ENCODE measurements around the gene GNG3.
"Not testable (repeated sequence)": the region's sequence is repeated elsewhere in the genome, so short reads cannot be mapped to it uniquely, and the experiment has no call there.

The GNG3 gene

DNA sequence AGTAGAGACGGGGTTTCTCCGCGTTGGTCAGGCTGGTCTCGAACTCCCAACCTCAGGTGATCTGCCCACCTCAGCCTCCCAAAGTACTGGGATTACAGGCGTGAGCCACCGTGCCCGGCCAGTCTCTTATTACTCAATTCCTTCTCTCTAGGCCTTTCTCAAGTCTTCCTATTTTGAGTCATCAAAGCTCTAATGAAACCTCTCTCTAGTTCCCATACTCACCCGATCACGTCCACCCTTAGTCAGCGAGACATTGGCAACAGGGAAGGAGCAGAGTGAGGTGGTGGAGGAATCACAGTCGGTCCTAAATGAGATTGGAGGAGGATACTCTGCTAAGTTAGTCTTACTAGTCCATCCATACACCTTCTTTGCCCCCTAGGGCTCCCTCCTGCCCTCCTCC, 5.2 kb upstream of the GNG3 start:
- Histone ChIP-seq H3K9me2 (replicated peaks; ENCODE audit: control insufficient read depth, low read length) (no peaks in the 10 kb centered on the region), H3K27ac (ENCODE audit: low read depth, low read length) (no peak overlapping the region), H3K4me3 (ENCODE audit: low read length) (no peak overlapping the region), H3K9me3 (ENCODE audit: control insufficient read depth, insufficient read depth, low read length) (no peaks in the 10 kb centered on the region), H3K4me1 (ENCODE audit: control insufficient read depth, low read length) (peaks cover 19% of the 10 kb centered on the region), H3K27me3 (ENCODE audit: control insufficient read depth, low read length) (no peaks in the 10 kb centered on the region), H3K4me2 (ENCODE audit: low read length) (no peak overlapping the region), H4K20me1 (ENCODE audit: control insufficient read depth, insufficient read depth, low read depth, low read length) (no peaks in the 10 kb centered on the region), H3F3A (ENCODE audit: control insufficient read depth, insufficient read depth) (peaks cover 7% of the 10 kb centered on the region; the same call in 1 of the 2 replicates), H3K79me2 (ENCODE audit: control insufficient read depth, low read length) (peaks cover 9% of the 10 kb centered on the region), H3K36me3 (ENCODE audit: control insufficient read depth, low read length) (peaks cover 28% of the 10 kb centered on the region)
- TF ChIP-seq, protein P1, sequence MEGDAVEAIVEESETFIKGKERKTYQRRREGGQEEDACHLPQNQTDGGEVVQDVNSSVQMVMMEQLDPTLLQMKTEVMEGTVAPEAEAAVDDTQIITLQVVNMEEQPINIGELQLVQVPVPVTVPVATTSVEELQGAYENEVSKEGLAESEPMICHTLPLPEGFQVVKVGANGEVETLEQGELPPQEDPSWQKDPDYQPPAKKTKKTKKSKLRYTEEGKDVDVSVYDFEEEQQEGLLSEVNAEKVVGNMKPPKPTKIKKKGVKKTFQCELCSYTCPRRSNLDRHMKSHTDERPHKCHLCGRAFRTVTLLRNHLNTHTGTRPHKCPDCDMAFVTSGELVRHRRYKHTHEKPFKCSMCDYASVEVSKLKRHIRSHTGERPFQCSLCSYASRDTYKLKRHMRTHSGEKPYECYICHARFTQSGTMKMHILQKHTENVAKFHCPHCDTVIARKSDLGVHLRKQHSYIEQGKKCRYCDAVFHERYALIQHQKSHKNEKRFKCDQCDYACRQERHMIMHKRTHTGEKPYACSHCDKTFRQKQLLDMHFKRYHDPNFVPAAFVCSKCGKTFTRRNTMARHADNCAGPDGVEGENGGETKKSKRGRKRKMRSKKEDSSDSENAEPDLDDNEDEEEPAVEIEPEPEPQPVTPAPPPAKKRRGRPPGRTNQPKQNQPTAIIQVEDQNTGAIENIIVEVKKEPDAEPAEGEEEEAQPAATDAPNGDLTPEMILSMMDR (IDR thresholded peaks at IDR 0.05; ENCODE audit: low read depth, low read length, poor library complexity, severe bottlenecking) = no peak
- no peak for TF ChIP-seq EZH2phosphoT487 (IDR thresholded peaks at IDR 0.05; ENCODE audit: borderline replicate concordance, low read length)

DNA sequence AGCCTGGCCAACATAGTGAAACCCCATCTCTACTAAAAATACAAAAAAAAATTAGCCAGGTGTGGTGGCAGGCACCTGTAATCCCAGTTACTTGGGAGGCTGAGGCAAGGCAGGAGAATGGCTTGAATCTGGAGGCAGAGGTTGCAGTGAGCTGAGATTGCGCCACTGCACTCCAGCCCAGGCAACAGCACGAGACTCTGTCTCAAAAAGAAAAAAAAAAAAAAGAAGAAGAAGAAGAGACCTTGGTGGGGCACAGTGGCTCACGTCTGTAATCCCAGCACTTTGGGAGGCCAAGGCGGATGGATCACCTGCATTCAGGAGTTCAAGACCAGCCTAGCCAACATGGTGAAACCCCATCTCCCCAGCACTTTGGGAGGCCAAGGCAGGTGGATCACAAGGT, 3.6 kb upstream of the GNG3 start:
- not testable (repeated sequence) for H3K4me2 ChIP-seq (ENCODE audit: low read length); H3K9me3 ChIP-seq (ENCODE audit: control insufficient read depth, insufficient read depth, low read length); H3K4me3 ChIP-seq (ENCODE audit: low read length); H3F3A ChIP-seq (ENCODE audit: control insufficient read depth, insufficient read depth); H4K20me1 ChIP-seq (ENCODE audit: control insufficient read depth, insufficient read depth, low read depth, low read length); H3K27ac ChIP-seq (ENCODE audit: low read depth, low read length); H3K27me3 ChIP-seq (ENCODE audit: control insufficient read depth, low read length); H3K9me2 ChIP-seq (replicated peaks; ENCODE audit: control insufficient read depth, low read length)
- H3K79me2 ChIP-seq (ENCODE audit: control insufficient read depth, low read length) = peaks cover 18% of the 10 kb centered on the region
- peaks cover 35% of the 10 kb centered on the region for H3K36me3 ChIP-seq (ENCODE audit: control insufficient read depth, low read length)
- peaks cover 36% of the 10 kb centered on the region for H3K4me1 ChIP-seq (ENCODE audit: control insufficient read depth, low read length)

DNA sequence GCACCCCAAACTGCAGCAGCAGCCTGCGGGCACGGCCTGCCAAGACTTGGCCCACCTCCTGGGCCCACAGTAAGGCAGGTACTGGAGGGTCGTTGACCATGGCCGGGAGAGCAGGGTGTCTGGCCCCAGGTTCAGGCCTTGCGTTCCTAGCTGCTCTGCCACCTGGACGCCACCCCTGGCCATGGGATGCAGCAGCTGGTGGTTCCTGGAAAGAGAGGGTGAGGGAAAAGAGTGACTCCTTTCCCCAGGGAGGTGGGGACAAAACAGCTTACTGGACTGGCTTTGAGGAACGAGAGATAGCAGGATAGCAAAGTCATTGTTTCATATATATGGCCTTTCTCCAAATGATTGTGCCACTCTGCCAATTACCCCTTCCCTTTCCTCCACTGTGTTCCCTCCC, 2.1 kb upstream of the GNG3 start:
- H3K79me2 ChIP-seq (ENCODE audit: control insufficient read depth, low read length) = peaks cover 18% of the 10 kb centered on the region
- H3K27ac ChIP-seq (ENCODE audit: low read depth, low read length) = no peak overlapping the region
- H3K4me3 ChIP-seq (ENCODE audit: low read length) = peak overlapping the region; percentile 92
- peaks cover 44% of the 10 kb centered on the region for H3K36me3 ChIP-seq (ENCODE audit: control insufficient read depth, low read length)
- no peak for TF ChIP-seq EZH2phosphoT487 (IDR thresholded peaks at IDR 0.05; ENCODE audit: borderline replicate concordance, low read length)
- TF ChIP-seq, protein P1 (IDR thresholded peaks at IDR 0.05; ENCODE audit: low read depth, low read length, poor library complexity, severe bottlenecking) = no peak
- H3K27me3 ChIP-seq (ENCODE audit: control insufficient read depth, low read length) = no peaks in the 10 kb centered on the region
- H3F3A ChIP-seq (ENCODE audit: control insufficient read depth, insufficient read depth) = peaks cover 13% of the 10 kb centered on the region
- H3K9me3 ChIP-seq (ENCODE audit: control insufficient read depth, insufficient read depth, low read length) = no peaks in the 10 kb centered on the region
- H4K20me1 ChIP-seq (ENCODE audit: control insufficient read depth, insufficient read depth, low read depth, low read length) = no peaks in the 10 kb centered on the region
- peak overlapping the region; percentile 94 for H3K4me2 ChIP-seq (ENCODE audit: low read length)
- no peaks in the 10 kb centered on the region for H3K9me2 ChIP-seq (replicated peaks; ENCODE audit: control insufficient read depth, low read length)
- H3K4me1 ChIP-seq (ENCODE audit: control insufficient read depth, low read length) = peaks cover 46% of the 10 kb centered on the region

DNA sequence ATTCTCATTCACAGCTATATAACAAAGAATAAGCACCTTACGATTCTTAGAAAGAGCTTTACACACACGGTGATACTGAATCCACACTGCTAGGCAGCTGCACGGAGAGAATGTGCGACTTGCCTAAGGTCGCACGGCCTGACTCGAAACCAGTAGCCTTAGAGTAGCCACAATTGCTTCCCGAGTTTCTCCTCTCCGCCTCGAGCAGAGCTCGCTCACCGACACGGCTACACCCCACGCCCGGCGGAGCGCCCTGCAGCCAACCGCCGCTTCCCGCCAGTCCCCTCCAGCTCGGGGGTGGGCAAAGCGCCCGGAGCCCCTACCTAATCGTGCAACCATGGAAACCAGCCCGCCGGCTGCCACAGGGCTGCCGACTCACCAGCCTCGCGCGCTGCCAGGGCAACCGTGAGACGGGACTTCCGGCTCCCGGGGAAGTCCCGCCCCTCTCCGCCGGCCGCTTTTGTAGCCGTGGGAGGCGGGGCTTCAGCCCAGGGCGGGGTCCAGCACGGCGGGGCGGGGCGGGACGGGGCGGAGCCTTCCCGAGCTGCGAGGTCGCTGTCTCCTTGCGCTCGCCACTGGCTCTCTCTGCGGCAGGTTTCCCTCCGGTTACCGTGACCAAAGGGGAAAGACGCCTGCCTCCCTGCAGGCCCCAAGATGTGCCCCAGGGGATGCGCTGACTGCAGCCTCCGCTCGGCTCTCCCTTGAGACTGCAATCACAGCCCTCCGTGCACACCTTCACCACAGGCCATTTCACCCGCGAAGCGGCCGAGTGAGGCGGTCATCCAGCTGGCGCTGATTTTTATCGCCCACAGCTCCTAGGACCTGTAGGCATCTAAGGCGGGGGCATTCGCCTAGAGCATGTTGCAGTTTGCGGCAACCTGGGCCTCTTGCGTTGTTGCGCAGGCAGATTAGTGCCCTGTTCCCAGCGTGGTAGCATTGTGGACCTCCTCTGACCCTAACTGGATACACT, 1.3 kb upstream of the GNG3 start:
- peaks cover 46% of the 10 kb centered on the region for H3K36me3 ChIP-seq (ENCODE audit: control insufficient read depth, low read length)

More for the DNA sequence above, 1.3 kb upstream of the GNG3 start:
- TF ChIP-seq EZH2phosphoT487 (IDR thresholded peaks at IDR 0.05; ENCODE audit: borderline replicate concordance, low read length) = no peak
- TF ChIP-seq, protein P1 (IDR thresholded peaks at IDR 0.05; ENCODE audit: low read depth, low read length, poor library complexity, severe bottlenecking) = no peak
- Histone ChIP-seq H3K9me3 (ENCODE audit: control insufficient read depth, insufficient read depth, low read length) (no peaks in the 10 kb centered on the region), H3K4me2 (ENCODE audit: low read length) (peak overlapping the region; percentile 94), H3K79me2 (ENCODE audit: control insufficient read depth, low read length) (peaks cover 18% of the 10 kb centered on the region), H3K4me3 (ENCODE audit: low read length) (peak overlapping the region; percentile 92), H3K4me1 (ENCODE audit: control insufficient read depth, low read length) (peaks cover 49% of the 10 kb centered on the region), H3F3A (ENCODE audit: control insufficient read depth, insufficient read depth) (peaks cover 20% of the 10 kb centered on the region), H3K9me2 (replicated peaks; ENCODE audit: control insufficient read depth, low read length) (no peaks in the 10 kb centered on the region), H4K20me1 (ENCODE audit: control insufficient read depth, insufficient read depth, low read depth, low read length) (no peaks in the 10 kb centered on the region), H3K27ac (ENCODE audit: low read depth, low read length) (no peak overlapping the region), H3K27me3 (ENCODE audit: control insufficient read depth, low read length) (no peaks in the 10 kb centered on the region)

Data from DOHH2 (cell line).